GM04504 (cell line): ENCODE data around the gene VDR.

ENCODE experiments used
- DNase-seq: peaks from one replicate; pipeline ENCODE4 v3.0.0-alpha.2; 2012; ENCODE audit warnings: low read depth

Gene VDR

DNA sequence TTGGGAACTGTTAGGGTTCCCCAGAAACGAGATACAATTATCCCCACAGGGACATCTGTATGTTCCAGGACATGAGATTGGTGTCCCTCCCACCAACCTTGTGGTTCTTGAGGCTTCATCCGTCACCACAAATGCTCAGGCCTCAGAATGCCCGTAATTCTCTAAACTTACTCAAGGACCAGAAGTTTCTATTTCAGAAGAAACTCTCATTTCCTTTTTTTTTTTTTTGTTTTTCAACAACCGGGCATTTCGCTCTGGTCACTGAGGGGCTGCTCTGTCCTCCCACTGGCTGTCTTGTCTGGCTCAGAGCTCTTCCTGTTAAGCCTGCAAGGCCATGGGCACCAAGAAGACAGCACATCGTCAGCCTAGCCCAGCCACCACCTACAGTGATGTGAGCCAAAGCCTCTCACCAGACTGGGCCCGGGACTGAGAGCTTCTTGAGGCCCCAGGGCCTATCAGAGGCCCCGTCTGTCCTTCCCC, 36.2 kb downstream of the VDR start:
- DNase-seq, result no peak

DNA sequence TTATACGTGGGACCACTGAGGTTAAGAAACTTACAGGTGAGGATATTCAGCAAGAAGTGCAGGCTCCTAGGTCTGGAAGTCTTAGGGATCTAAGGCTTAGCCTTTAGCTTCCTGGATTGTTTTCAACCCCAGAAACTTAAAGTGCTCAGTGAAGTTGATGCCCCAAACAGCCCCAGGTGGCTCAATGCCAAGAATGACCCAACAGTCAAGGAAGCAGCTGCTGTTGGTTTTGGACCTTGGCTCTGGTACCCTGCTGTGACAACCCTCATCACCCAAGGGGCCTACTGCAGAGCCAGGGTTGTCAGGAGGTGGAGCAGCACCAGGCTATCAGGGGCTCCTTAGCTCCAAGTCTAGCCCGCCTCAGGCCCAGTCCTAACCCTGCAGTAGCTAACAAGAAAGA, 36.8 kb downstream of the VDR start:
- no peak for DNase-seq

DNA sequence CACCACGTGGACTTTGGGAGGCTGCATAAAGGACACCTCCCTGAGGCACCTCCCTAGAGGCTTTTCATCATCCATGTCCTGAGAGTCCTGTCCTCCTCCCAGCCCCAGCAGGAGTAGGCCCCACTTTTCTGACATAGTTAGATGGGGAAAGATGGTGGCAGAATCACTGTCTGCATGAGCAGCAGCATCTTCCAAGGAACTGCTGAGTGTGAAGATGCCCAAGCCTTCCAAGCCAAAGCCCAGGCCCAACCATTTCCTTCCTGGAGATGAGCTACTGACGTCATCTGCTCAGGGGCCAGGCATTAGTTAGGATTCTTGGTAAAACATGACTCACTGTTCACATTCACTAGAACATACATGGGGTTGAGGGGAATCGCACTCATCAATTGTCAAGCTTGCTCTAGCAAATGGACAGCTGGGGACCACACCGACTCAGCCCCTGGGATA, 37.3 kb downstream of the VDR start:
- DNase-seq, result peak; percentile 62

DNA sequence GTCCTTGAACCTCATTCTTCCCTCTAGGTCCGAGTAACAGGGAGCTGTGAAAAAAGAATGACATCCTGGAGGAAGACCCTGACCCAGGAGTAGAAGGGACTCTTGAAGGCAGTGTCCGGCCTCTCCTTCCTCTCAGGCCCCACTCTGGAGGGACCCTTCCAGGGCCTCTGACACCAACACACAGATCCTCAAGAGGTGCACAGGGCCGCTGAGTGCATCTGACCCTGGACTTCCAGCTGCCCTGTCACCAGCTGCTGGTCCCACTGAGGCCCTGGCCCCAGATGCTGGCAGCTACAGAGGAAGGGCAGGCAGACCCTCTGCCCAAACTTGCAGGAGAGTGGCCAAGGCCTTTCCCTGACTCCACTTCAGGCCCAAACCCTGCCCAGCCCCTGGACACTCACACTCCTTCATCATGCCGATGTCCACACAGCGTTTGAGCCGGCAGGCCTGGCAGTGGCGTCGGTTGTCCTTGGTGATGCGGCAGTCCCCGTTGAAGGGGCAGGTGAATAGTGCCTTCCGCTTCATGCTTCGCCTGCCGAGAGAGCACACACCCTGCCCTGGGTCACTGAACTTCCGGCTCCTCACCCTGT, 40.1 kb downstream of the VDR start:
- DNase-seq, result no peak

DNA sequence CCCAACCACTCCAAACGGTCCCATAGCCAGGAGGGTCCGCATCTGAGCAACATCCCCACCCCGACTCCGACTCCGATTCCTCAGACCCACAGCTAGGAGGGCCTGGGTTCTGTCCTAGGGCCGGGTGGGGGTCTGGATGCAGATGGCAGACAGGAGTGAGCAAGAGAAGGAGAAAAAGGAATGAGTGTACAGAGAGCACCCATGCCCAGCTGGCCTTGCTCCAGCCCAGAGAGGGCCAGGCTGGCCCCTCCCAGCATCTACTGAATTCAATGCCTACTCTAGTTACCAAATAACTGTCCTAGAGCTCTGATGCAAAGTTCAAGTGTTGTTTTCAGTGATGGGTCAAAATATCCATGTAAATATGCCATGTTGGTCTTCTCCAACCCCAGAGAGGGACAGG, 40.8 kb downstream of the VDR start:
- DNase-seq, result no peak

DNA sequence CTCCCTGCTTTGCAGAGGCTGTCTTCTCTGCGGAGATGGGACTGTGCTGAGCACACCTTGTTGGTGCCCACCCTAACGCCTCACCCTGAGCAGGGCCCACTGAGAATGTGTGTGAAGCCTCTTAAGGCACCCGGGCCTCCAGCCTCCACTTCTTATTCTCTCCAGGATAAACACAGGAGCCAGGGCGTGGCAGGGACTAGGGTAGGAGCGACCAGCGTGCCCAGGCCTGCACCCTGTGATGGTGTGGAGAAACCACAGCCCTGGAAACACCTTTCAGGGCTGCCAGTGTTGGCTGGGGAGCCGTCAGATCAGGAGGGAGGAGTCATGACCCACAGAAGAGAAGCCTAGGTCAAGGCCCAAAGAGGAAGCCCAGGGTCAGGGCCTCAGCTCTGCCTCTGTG, 41.3 kb downstream of the VDR start:
- no peak for DNase-seq

DNA sequence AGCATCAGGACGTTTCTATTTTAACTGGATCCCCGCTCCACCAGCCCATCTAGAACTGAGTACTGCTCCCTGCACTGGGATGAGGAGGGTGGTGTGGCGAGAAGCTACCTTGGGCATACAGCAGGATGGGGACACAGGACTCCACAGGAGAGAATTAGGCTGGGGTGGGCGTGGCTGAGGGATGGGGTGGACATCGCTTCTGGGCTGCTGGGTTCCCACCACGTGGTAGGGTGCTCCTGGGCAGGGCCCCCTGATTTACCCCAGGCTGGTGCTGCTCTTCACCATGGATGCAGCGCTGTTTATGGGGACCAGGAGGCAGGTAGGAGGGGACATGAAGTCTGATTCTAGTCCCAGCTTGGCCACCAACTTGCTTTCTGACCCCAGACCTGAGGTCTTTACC, 41.9 kb downstream of the VDR start:
- no peak for DNase-seq

DNA sequence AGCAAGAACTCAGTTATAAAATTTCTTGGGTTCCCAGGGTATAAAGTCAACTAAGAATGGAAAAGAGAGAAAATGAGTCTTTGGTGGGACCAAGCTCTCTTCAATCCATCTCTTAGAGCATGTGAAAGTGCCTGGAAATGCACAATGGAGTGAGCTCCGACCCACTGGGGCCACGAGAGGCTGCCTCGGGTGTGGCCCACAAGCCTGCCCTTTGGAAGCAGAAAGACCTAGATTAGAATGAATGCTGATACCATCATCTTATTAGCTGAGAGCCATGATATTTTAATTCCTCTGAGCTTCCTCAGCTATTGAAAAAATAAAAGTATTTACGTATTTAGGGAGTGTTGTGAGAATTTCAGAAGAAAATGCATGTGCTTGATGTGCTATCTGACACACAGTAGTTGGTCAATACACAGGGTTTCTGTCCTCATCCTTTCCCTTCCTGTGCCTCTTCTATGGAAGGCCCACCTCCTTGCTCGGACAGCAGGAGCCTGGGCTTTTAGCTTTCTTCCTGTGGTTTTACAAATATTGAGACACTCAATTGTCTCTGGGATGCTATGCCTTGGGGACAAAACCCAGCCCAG, 42.5 kb downstream of the VDR start:
- DNase-seq, result no peak

DNA sequence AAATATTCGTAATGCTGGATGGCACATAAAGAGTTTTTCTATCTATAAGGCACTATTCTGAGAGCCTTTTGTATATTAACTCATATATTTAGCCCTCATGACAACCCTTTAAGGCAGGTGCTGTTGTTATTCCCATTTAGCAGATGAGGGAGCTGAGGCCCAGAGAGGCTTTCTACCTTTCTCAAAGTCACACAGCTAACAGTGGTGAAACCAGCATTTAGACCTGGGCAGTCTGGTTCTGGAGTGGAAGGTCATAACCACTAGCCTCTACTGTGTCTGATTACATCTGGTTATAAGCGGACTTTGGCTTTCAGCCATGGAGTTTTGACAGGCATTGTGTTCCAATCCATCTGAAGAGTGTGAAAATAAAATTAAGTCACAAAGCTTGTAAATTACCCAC, 43.9 kb downstream of the VDR start:
- DNase-seq, result no peak

DNA sequence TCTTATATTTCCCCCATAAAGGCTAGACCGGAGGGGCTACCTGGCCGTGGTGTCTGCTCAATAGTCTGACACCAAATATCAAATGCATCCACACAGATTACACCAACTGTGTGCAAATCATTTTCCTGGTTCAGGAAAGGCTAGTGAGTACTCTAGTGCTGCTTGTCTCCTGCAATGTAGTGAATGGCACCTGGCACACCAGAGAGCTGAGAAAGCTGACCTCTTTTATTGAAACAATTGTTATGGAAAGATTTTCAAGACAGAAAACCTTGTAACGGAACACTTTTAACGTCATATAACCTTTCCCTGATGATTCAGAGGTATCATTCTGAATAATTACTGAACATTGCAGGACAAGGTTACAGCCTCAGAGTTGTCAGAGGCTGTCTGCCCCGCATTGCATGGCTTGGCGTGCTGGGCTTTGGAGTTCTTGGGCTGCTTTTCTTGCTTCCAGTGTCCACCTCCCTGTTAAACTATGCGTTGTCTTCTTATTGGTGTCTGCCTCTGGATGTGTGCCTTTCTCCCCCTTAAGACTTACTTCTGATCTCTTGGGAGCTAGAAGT, 44.4 kb downstream of the VDR start:
- no peak for DNase-seq

DNA sequence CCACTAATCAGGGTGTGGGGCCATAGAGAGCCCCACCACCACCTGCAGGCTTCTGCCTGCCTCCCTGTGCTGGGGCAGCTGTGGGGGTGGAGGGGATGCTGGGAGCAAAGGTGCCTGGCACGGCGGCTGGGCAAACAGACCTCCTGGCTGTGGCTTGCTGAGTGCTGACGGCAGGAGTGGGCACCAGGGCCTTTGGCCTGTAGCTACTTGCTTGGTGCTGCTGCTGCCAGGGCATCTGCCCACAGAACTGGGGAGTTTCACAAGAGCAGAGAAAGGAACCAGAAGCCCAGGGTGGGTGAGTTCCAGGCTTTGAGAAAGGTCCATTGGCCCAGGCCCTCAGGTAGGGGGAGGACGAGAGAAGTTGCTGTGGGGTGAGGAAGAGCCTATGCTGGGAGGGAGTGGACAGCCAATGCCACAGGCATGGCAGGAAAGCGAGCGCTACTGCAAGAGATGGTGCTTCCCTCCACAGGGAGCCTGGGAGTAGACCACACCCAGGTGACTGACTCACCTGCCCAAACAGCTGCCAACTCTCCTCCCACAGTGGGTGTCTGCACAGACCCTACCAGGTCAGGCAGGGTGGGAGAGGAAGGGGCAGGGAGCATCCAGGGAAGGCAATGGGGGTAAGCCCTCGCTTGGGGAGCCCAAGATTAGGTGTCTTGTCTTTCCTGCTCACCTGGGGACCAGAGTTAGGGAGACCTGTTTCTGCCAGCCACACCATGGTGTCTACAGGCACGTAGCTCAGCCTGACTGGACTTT, 46.1 kb downstream of the VDR start:
- DNase-seq, result no peak

DNA sequence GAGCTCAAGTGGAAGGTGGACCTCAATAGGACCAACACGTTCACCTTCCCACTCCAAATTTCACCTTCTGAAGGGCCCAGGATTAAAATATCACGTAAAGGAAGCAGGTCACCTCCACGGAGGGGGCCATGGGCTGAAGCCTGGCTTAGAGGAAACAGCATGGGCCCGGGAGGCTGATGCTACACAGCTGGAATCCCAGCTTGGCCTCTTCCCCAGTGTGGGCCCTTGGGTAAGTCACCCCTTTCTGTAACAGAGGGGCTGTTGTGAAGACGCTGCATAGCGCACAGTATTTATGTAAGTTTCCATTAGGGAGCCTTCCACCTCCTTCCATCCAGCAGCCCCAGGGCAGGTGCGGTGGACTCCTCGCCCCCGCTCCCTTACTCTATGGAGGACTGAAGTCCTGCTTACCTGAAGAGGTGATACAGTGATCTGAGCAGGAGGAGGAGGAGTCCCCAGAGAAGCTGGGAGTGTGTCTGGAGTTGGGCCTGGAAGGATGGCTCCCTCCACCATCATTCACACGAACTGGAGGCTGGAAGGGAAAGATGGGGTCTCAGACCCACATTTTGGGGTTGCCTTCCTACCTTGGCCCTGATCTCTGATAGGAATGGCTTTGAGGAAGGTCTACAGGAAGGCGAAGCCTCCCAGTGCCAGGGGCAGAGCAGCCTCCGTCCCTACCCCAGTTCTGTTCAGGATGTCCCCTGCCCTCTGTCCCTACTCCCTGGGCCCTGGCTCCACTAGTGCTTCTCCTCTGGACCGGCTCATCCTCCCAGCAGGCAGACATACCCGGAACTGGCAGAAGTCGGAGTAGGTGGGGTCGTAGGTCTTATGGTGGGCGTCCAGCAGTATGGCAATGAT, 47.8 kb downstream of the VDR start:
- no peak for DNase-seq

DNA sequence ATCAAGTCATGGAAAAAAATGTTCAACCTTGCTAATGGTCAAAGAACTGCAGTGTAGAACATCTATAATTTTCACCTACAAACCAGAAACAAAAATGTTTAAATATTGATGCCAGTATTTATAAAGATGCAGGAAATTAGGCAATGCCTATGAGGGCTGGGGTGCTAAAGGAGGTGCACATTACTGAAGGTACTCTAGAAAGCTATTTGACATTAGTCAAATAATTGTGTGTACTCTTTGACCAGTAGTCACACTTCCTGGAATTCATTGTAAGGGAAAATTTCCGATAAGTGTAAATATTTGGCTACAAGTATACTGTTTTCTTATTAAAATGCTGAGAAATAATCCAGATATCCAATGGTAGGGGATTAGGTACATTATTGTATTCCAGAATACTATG, 48.7 kb downstream of the VDR start:
- DNase-seq, result no peak

DNA sequence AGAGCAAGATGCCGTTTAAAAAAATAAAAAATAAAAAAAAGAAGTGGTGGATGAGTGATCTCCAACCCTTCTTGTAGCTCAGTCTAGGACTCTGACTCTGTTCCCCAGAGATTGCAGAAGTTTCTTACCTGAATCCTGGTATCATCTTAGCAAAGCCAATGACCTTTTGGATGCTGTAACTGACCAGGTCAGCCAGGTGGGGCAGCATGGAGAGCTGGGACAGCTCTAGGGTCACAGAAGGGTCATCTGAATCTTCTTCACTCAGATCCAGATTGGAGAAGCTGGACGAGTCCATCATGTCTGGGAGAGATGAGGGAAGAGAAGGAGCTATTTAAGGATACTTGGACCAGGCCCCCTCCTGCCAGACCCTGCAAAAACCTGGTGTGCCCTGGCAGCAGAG, 49.3 kb downstream of the VDR start:
- no peak for DNase-seq

DNA sequence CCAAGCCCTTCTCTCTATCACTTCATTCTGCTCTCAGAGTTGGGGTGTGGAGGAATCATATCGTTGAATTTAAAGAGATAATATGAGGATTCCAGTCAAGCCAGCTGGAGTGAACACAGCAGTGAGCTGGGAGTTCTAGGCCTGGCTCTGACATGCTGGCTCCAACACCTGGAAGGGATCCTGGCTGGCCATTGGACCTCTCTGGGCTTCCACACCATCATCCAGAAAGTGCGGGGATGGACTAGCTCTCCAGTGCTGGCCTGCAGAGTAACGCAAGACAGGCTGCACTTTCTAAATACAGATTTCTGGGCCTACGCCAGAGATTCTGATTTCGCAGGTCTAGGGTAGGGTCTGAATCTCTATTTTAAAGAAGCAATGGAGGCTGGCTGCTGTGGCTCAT, 50.3 kb downstream of the VDR start:
- no peak for DNase-seq

DNA sequence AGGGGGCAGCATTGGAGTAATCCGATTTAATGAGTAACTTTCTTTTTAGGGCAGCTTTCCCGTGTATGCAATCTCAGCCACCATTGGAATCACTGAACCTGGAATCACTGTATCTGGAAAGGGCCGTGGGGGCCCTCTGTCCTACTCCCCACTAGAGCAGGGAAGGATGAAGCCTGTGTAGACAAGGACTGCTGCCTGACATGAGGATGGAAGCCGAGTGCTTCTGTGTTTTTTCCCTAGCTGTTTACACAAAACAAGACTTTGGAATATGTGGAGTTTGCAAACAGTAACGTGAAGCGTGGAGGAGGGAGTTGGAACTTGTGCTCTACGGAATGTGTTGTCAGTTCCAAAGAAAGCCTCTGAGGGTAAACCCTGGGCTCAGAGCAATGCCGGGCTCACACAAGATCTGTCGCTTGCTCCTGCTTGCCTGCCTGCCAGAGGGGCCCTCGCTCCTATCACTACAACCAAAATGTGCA, 52.7 kb downstream of the VDR start:
- no peak for DNase-seq

DNA sequence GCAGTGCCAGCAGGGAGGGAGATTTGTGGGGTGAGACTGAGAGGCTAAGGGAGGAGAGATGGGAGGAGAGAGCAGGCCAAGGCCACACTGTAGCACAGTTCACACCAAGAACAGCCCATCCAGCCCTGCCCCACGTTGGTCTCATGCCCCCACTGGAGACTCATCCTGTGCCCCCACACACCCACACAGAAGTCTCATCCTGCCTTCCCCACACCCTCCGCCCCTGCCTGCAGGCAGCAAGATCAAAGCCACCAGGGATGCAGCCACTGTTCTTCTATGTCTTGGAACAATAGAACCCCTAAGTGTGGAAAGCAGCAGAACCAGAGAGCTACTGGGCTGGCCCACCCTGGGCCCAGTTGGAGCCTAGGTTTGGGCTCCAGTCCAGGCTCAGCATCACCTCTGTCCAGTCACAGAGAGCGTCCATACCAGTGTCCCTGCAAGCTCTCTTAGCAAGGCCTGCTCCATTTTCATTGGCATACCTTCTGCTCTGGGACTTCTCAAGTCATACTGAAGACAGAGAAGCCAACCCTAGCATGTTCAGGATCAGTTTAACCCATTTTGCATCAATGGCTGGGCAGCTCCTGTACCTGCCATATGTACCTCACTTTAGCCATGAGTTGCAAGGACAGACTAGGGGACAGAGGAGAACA, 53.4 kb downstream of the VDR start:
- no peak for DNase-seq

DNA sequence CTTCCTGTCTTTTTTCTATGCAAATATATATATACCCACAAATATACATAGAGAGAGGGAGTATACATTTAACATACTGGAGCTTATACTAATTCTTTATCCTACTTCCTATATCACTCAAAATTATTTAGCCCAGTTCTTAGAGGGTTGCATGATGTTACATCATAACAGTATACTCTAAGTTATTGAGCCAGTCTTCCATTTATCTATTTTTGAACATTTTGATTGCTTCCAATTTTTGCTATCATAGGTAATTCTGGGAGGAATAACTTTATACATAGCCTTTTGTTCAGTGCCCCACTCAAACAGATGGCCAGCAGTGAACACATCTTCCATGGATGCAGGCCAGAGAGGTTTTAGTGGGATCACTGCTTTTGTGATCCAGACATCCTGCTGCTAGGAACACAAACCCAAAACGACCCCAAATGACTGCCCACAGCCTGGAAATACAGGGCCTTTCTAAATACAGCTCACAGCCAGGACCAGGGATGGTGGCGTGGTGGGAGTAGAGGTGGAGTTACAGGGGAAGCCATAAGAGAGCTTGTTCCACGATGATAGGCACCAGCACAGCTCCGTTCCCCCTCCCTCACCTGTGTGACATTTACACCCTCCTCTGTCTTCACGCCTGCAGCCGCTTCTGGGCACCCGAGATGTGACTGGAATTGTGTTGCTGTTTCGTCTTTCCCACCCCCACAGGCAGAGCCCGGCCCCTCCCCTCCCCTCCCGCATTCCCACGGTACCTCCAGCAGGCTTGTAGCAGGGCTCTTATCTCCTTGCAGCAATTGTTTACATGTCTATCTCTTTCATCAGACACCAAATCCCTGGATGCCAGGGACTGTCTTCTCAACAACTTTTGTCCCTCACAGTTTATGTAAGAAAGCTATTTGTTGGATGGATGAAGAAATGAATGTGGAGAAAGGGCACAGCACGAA, 54.4 kb downstream of the VDR start:
- DNase-seq, result no peak

DNA sequence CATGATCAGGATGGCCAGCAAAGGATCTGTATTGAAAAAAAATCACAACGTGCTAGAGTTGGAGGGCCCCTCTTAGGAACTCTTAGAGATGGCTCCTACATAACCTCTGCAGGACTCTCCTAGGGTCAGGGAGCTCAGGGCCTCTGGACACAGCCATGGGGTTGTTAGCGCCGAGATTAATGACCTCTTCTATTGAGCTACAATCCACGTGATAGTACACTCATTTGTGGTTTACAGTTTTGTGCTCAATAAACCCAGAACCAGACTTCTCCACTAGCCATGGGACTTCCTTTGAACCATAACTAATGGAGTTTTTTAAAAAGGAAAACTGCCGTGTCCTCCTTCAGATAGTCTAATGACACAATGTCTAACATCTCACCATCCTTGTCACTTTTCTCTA, 55.5 kb downstream of the VDR start:
- DNase-seq, result no peak

DNA sequence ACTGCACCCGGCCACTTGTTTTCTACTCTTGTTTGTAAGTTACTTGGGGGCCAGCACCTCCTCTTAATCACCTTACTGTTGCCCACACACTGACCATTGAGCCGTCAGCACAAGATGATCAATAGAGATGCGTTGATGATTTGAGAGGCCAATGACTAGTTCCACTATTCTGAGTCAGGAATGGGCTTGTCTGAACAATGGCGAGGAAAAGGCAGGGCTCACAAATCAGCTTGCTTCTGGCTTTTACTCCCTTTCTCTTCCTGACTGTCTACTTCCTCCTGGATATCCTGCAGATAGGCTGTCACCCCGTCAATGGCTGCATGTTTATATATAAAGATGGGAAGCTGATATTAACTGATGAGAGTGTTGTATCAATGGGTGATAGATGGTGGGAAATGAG, 55.9 kb downstream of the VDR start:
- no peak for DNase-seq
